K562 (cell line): ENCODE data around the gene RAP2C. TPM values are rescaled to one million over a fixed set of nuclear protein-coding genes. Genes with fewer than 3 reads are reported as not detected.

ENCODE experiments used
- ATAC-seq: fragments of 200-7000 bp; cut with Tn5 transposase; 3 replicates; pipeline ENCODE4 v1.9.1; 2020; ENCODE audit warnings: moderate library complexity
- BruUV-seq: library from RNA; stranded (reverse); fragments of 400-500 nt; replicated peaks from 2 replicates; lab custom pipeline; 2021; lab: Mats Ljungman, UMichigan
- CTCF ChIA-PET: fragments of 300-600 bp; formaldehyde crosslinking; extraction: SDS; loops from one replicate; lab custom pipeline; 2021; ENCODE audit warnings: low intra/inter-chr PET ratio; lab: Yijun Ruan, JAX
- POLR2A ChIA-PET: fragments of 300-600, 350-650 bp; sonication (Branson Sonifier 250); formaldehyde crosslinking; extraction: SDS; loops from one replicate; lab custom pipeline; 2021; ENCODE audit warnings: antibody characterized with exemption, inconsistent platforms; lab: Yijun Ruan, JAX
- DNase-seq, 4 experiments: peaks; one replicate each; pipeline versions ENCODE4 v3.0.0 to v3.0.0-alpha.2; 2011 to 2018; ENCODE audit warnings: low spot score in 3 of 4, mixed read lengths in 3 of 4; ENCODE audit errors: extremely low read depth in 1 of 4
- FAIRE-seq: peaks from 2 replicates; lab custom pipeline; 2011; peaks lifted over from hg19 to GRCh38; lab: Jason Lieb, UNC
- H2AFZ ChIP-seq: 2 replicates; pipeline ENCODE4 v1.6.0; 2011; ENCODE audit warnings: low read depth, low read length, control low read depth, inconsistent platforms
- H3K27ac ChIP-seq: fragments of 200-600 bp; 3 replicates; pipeline ENCODE4 v1.8.0; 2011; ENCODE audit warnings: low read depth, mild to moderate bottlenecking, control low read depth, inconsistent platforms, low read length, moderate library complexity, mixed read lengths; ENCODE audit errors: extremely low read depth
- H3K27me3 ChIP-seq, 2 experiments: fragments of 300-600 bp in 1 of 2; 2 replicates in 1 of 2; 3 replicates in 1 of 2; pipeline versions ENCODE4 v1.6.0 to v1.8.0; 2011; ENCODE audit warnings: inconsistent platforms in 2 of 2, low read length in 2 of 2, mild to moderate bottlenecking in 1 of 2, mixed read lengths in 1 of 2, moderate library complexity in 1 of 2; ENCODE audit not compliant: control insufficient read depth in 2 of 2, insufficient read depth in 2 of 2
- H3K36me3 ChIP-seq: fragments of 300-600 bp; 3 replicates; pipeline ENCODE4 v1.8.0; 2011; ENCODE audit warnings: mild to moderate bottlenecking, low read length, inconsistent platforms; ENCODE audit not compliant: control insufficient read depth, insufficient read depth
- H3K4me1 ChIP-seq, 2 experiments: fragments of 200-600 bp in 1 of 2; replicated peaks in 1 of 2; 2 replicates in 1 of 2; 3 replicates in 1 of 2; pipeline versions ENCODE4 v1.5.1 to v1.8.0; 2011; ENCODE audit warnings: inconsistent platforms in 2 of 2, low read length in 2 of 2, mild to moderate bottlenecking in 1 of 2, mixed read lengths in 1 of 2, moderate library complexity in 1 of 2; ENCODE audit not compliant: control insufficient read depth in 2 of 2, insufficient read depth in 2 of 2
- H3K4me2 ChIP-seq: 2 replicates; pipeline ENCODE4 v1.6.1; 2011; ENCODE audit warnings: low read length, control low read depth, inconsistent platforms, mixed read lengths; ENCODE audit not compliant: insufficient read depth
- H3K4me3 ChIP-seq: fragments of 200-600 bp; sonication (generic), shearing (Covaris generic); 2 replicates; pipeline ENCODE4 v1.5.1; 2016; ENCODE audit warnings: control low read depth, inconsistent platforms
- H3K79me2 ChIP-seq: fragments of 200-600 bp; 3 replicates; pipeline ENCODE4 v1.8.0; 2011; ENCODE audit warnings: low read length, inconsistent platforms; ENCODE audit not compliant: control insufficient read depth, insufficient read depth
- H3K9ac ChIP-seq, 2 experiments: 2 replicates each; pipeline versions ENCODE4 v1.6.0 to v1.6.1; 2011; ENCODE audit warnings: low read depth in 2 of 2, low read length in 2 of 2, control low read depth in 1 of 2, inconsistent platforms in 1 of 2, mild to moderate bottlenecking in 1 of 2, mixed read lengths in 1 of 2; ENCODE audit not compliant: insufficient read depth in 1 of 2
- H3K9me1 ChIP-seq: one replicate; pipeline ENCODE4 v1.6.0; 2011; ENCODE audit warnings: inconsistent platforms, mild to moderate bottlenecking, low read length, moderate library complexity; ENCODE audit not compliant: control insufficient read depth, insufficient read depth
- H3K9me3 ChIP-seq: replicated peaks from 2 replicates; pipeline ENCODE4 v1.5.1; 2011; ENCODE audit warnings: low read depth, low read length, inconsistent platforms; ENCODE audit not compliant: control insufficient read depth, insufficient read depth
- H4K20me1 ChIP-seq: replicated peaks from 2 replicates; pipeline ENCODE4 v1.6.1; 2011; ENCODE audit warnings: low read length, inconsistent platforms, mixed read lengths; ENCODE audit not compliant: control insufficient read depth, insufficient read depth
- KDM5B ChIP-seq: fragments of 200-600 bp; sonication (generic); IDR thresholded peaks from 2 replicates; pipeline ENCODE4 v1.6.1; 2012; ENCODE audit warnings: low read depth, mild to moderate bottlenecking, moderate library complexity, low read length, control low read depth, inconsistent platforms; ENCODE audit not compliant: insufficient replicate concordance
- ZNF316 ChIP-seq: fragments of 450-650 bp; IDR thresholded peaks from 2 replicates; pipeline ENCODE4 v1.6.1; 2016
- WGBS: fragments of 100-300 bp; shearing (Covaris generic); methylation state at CpG from one replicate; pipeline ENCODE4 v1.1.6; 2016; ENCODE audit warnings: low coverage, mixed read lengths; ENCODE audit not compliant: insufficient coverage; ENCODE audit errors: missing lambda C conversion rate; 5-methylcytosine and 5-hydroxymethylcytosine counted together
- in situ Hi-C: fragments of 300-500 bp; cut with MboI; formaldehyde crosslinking; loops from 4 replicates; pipeline ENCODE4 v1.15.0; 2018; ENCODE audit warnings: inconsistent platforms, mixed read lengths
- intact Hi-C: fragments of 100-400 bp; cut with micrococcal nuclease; formaldehyde crosslinking; loops from 2 replicates; pipeline ENCODE4 v1.14.2; 2022
- polyA plus RNA-seq, 8 experiments: library from polyadenylated mRNA; depleted of rRNA in 4 of 8; stranded (reverse) in 5 of 8; unstranded in 3 of 8; fragments of >200 nt; fragmentation: Nextera tagmentation in 2 of 8; fragmentation: Illumina TruSeq in 1 of 8; extraction: Ambion mirVana in 2 of 8; extraction: Trizol in 1 of 8; gene quantifications; 2 replicates each; pipeline versions ENCODE4 v1.2.1 to v1.2.3, GENCODE V29; 2011 to 2014; ENCODE audit warnings: inconsistent platforms in 1 of 8, missing spikeins in 1 of 8
- total RNA-seq, 7 experiments: library from RNA; depleted of rRNA in 6 of 7; stranded (reverse); fragments of >200 nt in 6 of 7; fragmentation: Illumina TruSeq in 2 of 7; extraction: Trizol in 2 of 7; gene quantifications; 2 replicates each; pipeline versions ENCODE4 v1.2.1 to v1.2.3, GENCODE V29; 2011 to 2021; ENCODE audit warnings: low replicate concordance in 1 of 7
- TF ChIP-seq, protein P1 (sequence below): IDR thresholded peaks from 2 replicates; pipeline ENCODE4 v1.6.1; 2011; ENCODE audit not compliant: insufficient read length; ENCODE audit errors: extremely low read depth
- TF ChIP-seq, protein P2 (sequence below): fragments of 250-450 bp; sonication (Bioruptor Pico); IDR thresholded peaks from 2 replicates; pipeline ENCODE4 v1.4.0; 2020

RAP2C gene
- total and polyA plus RNA-seq, 9 of the 15 experiments (the other 6 are each of a cell fraction or from before 2014, with no cell fraction given), result 7.8 to 28.6 (median 18.6) TPM

- no peak overlapping the region for H3K4me3 ChIP-seq
- no peak for FAIRE-seq
- intact Hi-C loops, result no loop called here
- H3K36me3 ChIP-seq, result no peaks in the 10 kb centered on the region
- CTCF ChIA-PET, result no interaction called here
- H3K4me1 ChIP-seq, result no peaks in the 10 kb centered on the region
- no peaks in the 10 kb centered on the region for H3K79me2 ChIP-seq
- H4K20me1 ChIP-seq, result no peaks in the 10 kb centered on the region
- BruUV-seq, result no TSS peak
- no peak overlapping the region for H3K4me2 ChIP-seq
- TF ChIP-seq, protein P1, sequence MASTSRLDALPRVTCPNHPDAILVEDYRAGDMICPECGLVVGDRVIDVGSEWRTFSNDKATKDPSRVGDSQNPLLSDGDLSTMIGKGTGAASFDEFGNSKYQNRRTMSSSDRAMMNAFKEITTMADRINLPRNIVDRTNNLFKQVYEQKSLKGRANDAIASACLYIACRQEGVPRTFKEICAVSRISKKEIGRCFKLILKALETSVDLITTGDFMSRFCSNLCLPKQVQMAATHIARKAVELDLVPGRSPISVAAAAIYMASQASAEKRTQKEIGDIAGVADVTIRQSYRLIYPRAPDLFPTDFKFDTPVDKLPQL, result no peak
- TF ChIP-seq, all 486 proteins: peak for 0
- Histone ChIP-seq H3K27me3 (no peaks in the 10 kb centered on the region), H3K9me1 (no peaks in the 10 kb centered on the region), H3K9me3 (0 out of 2 replicates have a peak, but pooled peaks cover 2% of the 10 kb centered on the region), H3K27ac (no peak overlapping the region), H3K9ac (no peak overlapping the region), H2AFZ (no peak overlapping the region)
- WGBS, result 5% methylated on average over 3 of the region's 3 CpGs
- DNase-seq (no peak), ATAC-seq (no peak)
- POLR2A ChIA-PET, result interaction anchor here (1.4 to 1.8 kb wide), 2 partner anchors 19 to 29 kb away, joined by 4 to 6 read pairs; no protein-coding TSS in a partner anchor
- in situ Hi-C loops, result no loop called here
Measured at GRCh38 chrX:132169554-132169953, 49.7 kb downstream of the RAP2C start.

DNA sequence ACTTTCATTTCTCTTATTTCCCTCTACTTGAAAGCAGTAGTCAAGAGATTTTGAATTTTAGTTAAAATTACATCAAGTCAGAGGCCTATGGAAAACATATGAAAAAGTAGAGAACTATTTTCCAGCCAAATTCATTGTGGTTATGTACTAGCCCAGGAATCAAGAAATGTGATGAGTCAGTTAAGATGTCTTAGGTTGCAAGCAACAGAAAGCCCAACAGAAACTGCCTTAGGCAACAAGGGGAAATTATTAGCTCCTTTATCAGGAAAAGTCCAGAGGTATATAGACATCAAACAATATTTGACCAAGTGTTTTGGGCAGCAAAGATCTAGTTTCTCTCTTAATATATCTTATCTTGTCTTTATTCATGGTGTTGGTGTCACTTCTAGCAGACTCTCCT, 53.6 kb downstream of the RAP2C start:
- ChIA-PET POLR2A (no interaction called here), CTCF (no interaction called here)
- TF ChIP-seq, protein P2, sequence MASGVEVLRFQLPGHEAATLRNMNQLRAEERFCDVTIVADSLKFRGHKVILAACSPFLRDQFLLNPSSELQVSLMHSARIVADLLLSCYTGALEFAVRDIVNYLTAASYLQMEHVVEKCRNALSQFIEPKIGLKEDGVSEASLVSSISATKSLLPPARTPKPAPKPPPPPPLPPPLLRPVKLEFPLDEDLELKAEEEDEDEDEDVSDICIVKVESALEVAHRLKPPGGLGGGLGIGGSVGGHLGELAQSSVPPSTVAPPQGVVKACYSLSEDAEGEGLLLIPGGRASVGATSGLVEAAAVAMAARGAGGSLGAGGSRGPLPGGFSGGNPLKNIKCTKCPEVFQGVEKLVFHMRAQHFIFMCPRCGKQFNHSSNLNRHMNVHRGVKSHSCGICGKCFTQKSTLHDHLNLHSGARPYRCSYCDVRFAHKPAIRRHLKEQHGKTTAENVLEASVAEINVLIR (CRISPR knock-in tag), result no peak
- TF ChIP-seq ZNF316 (peak; percentile 27), KDM5B (no peak)
- FAIRE-seq (no peak), ATAC-seq (no peak), DNase-seq (no peak)
- intact Hi-C loops (no loop called here), in situ Hi-C loops (no loop called here)
- H2AFZ ChIP-seq, result no peak overlapping the region
- H3K27ac ChIP-seq, result no peak overlapping the region
- no peaks in the 10 kb centered on the region for H4K20me1 ChIP-seq
- H3K9me3 ChIP-seq, result 0 out of 2 replicates have a peak, but pooled peaks cover 3% of the 10 kb centered on the region
- no peaks in the 10 kb centered on the region for H3K27me3 ChIP-seq
- BruUV-seq, result no TSS peak
- H3K36me3 ChIP-seq, result no peaks in the 10 kb centered on the region
- no peak overlapping the region for H3K9ac ChIP-seq
- H3K4me3 ChIP-seq, result no peak overlapping the region
- H3K79me2 ChIP-seq, result no peaks in the 10 kb centered on the region
- H3K4me1 ChIP-seq, result no peaks in the 10 kb centered on the region
- H3K4me2 ChIP-seq, result no peak overlapping the region
- H3K9me1 ChIP-seq, result no peaks in the 10 kb centered on the region
